ENCODE data around the gene GRHL3.

Gene GRHL3

DNA sequence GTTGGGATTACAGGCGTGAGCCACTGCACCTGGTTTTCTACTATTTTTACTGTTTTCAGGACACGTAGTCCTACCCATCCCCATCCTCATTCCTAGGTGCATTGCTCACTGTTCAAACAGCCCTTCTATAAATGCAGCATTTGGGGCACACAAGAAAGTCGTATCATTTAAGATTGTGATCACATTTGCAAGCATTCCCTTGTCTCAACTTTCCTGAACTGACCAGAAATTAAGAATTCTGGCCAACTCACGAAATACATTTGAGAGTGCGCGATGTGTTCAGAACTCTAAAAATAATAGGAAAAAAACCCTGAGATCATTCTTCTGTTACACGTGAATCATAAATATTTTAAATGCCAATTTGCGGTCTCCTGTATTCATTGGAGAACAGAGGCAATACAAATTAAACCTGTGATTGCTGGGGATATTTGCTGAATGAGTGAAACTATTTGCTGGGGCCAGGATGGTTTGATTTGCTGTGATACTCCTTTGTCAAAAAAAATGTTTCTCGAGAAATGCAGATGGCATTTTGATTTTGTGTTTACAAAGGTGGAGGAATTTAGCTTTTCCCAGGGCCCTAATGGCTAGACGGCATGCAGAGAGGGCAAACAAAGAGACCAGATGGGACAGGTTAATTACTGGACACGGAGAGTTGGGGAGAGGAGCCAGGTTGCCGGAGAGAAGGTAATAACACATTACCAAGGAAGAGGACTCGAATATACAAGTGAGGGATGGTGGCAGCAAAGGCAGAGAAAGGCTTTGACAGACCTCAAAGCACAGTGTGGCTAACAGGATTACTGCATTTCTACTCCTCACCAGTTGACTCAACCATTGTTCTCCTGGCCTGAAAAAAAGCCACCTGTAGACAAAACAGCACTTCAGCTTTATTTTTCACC lies 56.0 kb downstream of the GRHL3 start:
- DNase-seq = no peak

DNA sequence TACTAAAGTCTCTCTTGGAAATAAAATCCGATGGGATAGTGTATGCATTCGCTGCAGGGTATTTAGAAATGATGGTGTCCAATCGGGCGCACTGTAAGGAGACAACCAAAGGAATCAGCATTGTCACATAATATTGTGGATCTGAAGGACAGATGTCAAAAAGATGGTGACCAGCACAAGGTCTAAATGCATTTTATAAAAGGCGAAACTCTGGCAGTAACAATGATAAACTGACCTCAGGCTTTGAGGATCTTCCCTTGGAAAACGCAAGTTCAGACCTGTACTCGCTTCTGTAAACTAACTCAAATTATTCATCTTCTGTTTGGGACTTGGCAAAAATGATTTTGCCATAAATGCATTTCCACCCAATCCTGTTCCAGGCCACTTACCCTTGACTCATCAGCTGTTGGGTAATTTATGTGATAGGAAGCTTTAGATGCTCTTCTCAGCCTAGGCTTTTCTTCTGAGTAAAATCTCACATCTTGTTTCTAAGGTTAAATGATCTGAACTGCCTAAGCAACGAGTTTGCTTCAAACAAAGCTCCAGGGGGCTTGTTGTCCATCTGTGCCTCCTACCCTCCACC lies 60.7 kb downstream of the GRHL3 start:
- DNase-seq = no peak

DNA sequence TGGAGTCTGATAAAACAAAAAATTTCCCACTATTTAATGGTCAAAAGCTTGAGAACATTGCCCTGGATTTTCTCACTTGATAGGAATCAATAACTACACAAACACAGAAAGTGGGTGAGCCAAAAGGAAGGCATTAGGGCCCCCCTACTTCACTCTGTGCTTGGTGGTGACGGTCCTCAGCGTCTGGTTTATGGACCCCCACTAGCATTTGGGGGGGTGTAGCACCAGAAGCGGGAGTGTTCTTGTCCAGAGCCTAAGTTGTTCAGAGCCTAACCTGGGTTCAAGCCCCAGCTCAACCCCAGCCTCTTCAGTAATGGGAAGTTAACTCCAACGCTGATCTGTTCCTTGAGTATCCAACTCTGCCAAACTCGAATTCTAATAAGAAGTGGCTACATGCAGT lies 61.4 kb downstream of the GRHL3 start:
- DNase-seq = no peak

GRCh38 chr1:24381256-24381655 lies 62.1 kb downstream of the GRHL3 start:
- no peak for DNase-seq

GRCh38 chr1:24382165-24382577 lies 63.0 kb downstream of the GRHL3 start:
- no peak for DNase-seq

DNA sequence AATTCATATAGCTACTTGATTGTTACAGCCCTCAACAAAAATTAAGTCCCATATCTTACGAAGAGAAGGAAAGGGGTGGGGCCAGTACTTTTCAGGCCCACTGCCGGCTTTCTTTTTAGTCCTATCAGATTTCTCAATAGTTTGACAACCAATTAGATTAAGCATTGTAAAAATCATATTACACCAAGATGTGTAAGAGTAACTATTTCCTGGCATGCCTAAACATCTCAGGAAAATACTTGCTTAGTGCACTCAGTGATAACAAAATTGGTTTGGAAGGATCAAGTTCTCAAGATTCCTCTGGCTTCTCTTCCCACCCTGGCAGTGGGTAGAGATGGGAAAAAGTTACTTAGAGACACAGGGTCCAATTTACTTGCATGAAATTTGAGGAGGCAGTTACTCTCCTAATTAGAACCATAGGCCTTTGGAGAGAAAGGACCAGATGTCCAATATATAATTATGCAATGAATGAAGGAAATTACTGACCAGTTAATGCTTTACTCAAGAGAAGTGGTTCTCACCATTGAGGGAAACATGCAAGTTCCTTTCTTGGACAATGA lies 64.3 kb downstream of the GRHL3 start:
- DNase-seq = no peak

GRCh38 chr1:24384251-24385090 lies 65.3 kb downstream of the GRHL3 start:
- peak; percentile 44 for DNase-seq

- peak; percentile 41 for DNase-seq
Measured at GRCh38 chr1:24385160-24385940, 66.2 kb downstream of the GRHL3 start.

GRCh38 chr1:24386241-24386640 lies 67.1 kb downstream of the GRHL3 start:
- DNase-seq = no peak

DNA sequence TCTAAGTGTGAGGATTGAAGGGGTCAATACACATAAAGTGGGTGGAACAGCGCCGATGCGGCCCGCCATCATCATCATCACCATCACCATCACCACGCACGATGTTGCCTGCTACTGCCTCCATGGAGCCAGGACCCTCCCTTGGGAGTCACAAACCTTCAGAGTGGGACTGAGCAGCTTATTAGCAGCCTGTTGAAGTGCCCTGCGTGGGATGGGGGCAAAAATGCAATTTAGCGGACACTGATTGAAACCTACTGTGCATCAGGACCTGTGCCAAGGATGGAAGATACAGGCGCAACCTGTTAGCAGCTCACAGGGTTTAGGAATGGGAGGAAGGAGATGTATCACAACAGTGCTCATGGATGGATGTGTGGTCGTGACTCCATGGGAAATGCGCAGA lies 67.8 kb downstream of the GRHL3 start:
- DNase-seq = no peak

DNA sequence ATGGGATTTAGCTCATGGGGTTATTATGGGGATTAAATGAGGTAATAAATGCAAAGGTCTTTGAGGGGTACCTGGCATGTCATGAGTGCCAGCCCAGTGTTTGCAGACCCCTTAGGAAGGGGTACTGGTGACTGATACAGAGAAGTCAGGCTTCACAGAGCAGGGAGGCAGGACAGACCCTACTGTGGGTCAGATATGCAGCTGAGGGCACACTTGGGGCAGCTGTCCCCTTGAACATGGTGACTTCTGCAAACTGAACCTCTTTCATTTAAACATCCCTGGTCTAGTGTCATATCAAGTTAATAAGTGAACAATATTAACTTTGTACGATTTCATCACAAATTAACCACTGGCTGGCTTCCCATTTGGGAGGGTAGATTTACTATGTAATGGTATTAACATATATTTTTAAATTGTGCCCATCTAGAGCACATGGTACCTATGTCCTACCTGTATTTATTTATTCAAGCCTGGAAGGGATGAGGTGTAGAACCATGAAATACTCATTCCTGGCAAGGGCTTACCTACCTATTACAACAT lies 68.5 kb downstream of the GRHL3 start:
- DNase-seq = no peak

DNA sequence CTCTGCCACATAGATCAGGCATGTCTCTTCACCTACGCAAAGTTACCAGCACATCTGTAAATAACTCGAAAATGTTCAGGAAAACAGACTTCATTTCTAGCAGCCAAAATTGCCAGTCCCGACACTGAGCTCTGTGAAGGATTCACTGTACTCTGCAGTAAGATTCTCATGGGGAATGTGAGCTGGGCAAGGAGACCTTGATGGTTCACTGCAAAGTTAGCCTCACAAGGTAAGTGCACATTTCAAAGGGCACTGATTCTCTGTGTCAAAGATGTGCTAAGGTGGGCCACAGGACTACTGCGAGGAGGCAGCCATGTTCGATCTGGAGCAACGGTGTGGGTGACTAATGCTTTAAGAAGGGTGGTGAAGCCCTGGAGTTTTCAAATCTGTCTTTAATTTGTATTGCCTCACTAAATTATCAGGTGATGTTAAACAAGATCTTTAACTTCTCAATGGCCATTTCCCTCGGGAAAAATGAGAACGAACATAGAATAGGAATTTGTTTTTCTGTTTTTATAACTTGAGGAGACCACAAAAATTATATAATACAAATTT lies 69.3 kb downstream of the GRHL3 start:
- DNase-seq = no peak

DNA sequence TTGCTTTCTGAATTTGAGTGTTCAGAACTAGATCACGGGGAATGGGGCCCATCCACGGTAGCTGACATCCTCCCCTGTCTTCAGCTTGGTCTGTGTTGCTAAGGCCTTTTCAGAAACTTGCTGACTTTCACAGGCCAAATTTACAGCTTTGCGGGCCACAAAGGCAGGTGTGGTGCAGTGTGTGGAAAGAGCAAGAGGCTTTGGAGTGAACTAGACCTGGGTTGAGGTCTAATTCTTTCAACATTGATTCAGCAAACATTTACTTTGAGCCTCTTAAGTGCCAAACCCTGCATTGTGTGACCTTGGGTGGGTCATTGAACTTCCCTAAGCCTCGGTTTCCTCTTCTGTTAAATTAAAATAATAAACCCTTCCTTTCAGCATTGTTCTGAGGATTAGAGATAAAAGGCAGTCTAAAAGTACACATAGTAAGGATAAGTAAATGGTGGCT lies 70.1 kb downstream of the GRHL3 start:
- DNase-seq = no peak

- peak; percentile 77 for DNase-seq
Measured at GRCh38 chr1:24390924-24391782, 72.0 kb downstream of the GRHL3 start.

- DNase-seq = peak; percentile 75
Measured at GRCh38 chr1:24391882-24392603, 72.9 kb downstream of the GRHL3 start.

- DNase-seq = no peak
Measured at GRCh38 chr1:24392604-24392946, 73.4 kb downstream of the GRHL3 start.

DNA sequence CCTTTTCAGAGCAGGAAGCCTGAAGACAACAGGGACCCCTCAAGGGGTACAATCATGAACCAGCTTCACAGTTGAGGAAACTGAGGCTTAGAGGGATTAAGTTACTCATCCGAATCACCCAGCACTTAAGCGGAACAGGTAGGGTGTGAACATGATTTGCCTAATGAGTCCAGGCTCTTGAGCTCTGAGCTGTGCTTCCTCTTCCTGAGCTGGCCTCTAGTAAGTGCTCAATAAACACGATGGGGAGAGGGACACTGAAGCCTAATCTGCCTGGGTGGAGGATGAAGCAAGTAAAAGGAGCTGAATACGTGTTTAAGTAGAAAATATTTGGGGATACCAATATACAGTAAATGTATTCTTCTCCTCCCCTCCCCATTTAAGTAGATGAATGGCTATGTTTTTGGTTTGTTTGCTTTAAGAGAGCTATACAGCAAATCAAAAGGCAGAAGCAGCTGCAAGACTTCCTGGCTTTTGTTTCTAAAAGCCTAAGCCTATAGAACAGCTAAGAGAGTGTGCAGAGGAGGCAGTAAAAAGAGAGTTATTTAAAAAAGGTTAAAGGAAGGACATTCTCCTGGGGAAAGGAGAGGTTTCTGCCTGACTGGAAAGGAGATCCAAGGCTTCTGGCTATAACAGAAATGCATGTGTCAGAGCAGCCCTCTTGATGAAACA lies 74.0 kb downstream of the GRHL3 start:
- no peak for DNase-seq

DNA sequence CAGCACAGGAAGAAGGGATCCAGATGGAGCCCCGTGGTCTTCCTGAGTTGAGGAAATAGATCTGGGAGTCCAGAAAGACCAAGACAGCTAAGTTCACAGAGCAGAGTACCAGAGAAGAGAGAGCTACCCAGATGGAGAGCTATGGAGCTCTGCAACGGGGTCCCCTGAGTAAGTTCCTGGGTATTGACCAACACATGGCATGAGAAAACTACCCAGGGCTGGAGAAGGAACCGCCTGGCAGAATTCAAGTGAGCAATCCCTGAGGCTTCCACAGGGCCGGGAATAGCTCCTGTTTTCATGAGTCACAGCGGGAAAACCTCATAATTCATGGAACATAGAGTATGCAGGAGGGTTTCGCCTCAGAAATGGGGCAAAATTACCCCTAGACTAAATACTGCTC lies 74.7 kb downstream of the GRHL3 start:
- no peak for DNase-seq

DNA sequence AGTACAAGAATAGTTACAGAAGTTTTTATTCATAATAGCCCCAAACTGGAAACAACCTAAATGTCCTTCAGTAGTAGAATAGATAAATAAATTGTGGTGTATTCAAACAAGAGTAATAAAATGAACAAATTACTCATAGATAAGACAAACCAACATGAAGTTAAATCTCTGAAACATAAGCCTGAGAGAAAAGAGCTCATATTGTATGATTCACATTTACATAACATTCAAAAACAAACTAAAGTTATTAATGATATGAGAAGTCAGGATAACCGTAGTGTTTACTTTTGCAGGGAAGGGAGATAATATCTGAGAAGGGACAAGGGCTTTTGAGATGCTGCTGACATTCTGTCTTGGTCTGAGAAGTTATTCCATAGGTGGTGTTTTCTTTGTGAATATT lies 80.9 kb downstream of the GRHL3 start:
- DNase-seq = no peak

GRCh38 chr1:24403806-24404205 lies 84.6 kb downstream of the GRHL3 start:
- no peak for DNase-seq

Data from CD4-positive, alpha-beta T cell treated with Interleukin-17A for 4 hours (primary cell).